SK-N-SH (cell line): ENCODE data around the gene FTL. TPM values are rescaled to one million over a fixed set of nuclear protein-coding genes. Genes with fewer than 3 reads are reported as not detected.

Experiments used
- CTCF ChIA-PET: fragments of 300-600, 350-600 bp; formaldehyde crosslinking; extraction: SDS; loops from one replicate; lab custom pipeline; 2021; lab: Yijun Ruan, JAX
- POLR2A ChIA-PET: fragments of 350-600 bp; sonication (Branson Sonifier 250); formaldehyde crosslinking; extraction: SDS; loops from one replicate; lab custom pipeline; 2020; ENCODE audit warnings: antibody characterized with exemption, inconsistent platforms; lab: Yijun Ruan, JAX
- DNase-seq: peaks from one replicate; pipeline ENCODE4 v3.0.0; 2012
- H2AFZ ChIP-seq: fragments of 200-600 bp; sonication (generic); 2 replicates; pipeline ENCODE4 v1.8.1; 2016; ENCODE audit warnings: antibody characterized with exemption, mild to moderate bottlenecking, low read depth
- H3F3A ChIP-seq: fragments of 200-600 bp; sonication (generic); replicated peaks from 2 replicates; pipeline ENCODE3; 2016; ENCODE audit warnings: antibody characterized with exemption, mild to moderate bottlenecking; ENCODE audit not compliant: insufficient read depth
- H3K27ac ChIP-seq, 2 experiments: fragments of 200-500 bp in 1 of 2; fragments of 200-600 bp in 1 of 2; sonication (Bioruptor generic) in 1 of 2; sonication (generic), shearing (Covaris generic) in 1 of 2; 2 replicates each; pipeline versions ENCODE4 v1.5.1 to v1.6.1; 2014 to 2016; ENCODE audit warnings: low read depth in 2 of 2, inconsistent platforms in 1 of 2, low read length in 1 of 2, mild to moderate bottlenecking in 1 of 2, mixed read lengths in 1 of 2
- H3K27me3 ChIP-seq: fragments of 200-600 bp; sonication (generic), shearing (Covaris generic); 2 replicates; pipeline ENCODE4 v1.6.1; 2016; ENCODE audit warnings: mixed run types; ENCODE audit not compliant: insufficient read depth
- H3K36me3 ChIP-seq, 2 experiments: fragments of 200-500 bp in 1 of 2; fragments of 200-600 bp in 1 of 2; sonication (Bioruptor generic) in 1 of 2; sonication (generic) in 1 of 2; replicated peaks in 1 of 2; 2 replicates each; pipeline versions ENCODE3 to v1.5.1; 2014 to 2016; ENCODE audit warnings: low read length in 1 of 2, mild to moderate bottlenecking in 1 of 2; ENCODE audit not compliant: insufficient read depth in 2 of 2, control insufficient read depth in 1 of 2
- H3K4me1 ChIP-seq, 2 experiments: fragments of 200-500 bp in 1 of 2; fragments of 200-600 bp in 1 of 2; sonication (Bioruptor generic) in 1 of 2; sonication (generic), shearing (Covaris generic) in 1 of 2; 2 replicates each; pipeline versions ENCODE4 v1.5.1 to v1.6.1; 2014 to 2016; ENCODE audit warnings: low read depth in 1 of 2, low read length in 1 of 2, mixed run types in 1 of 2; ENCODE audit not compliant: insufficient read depth in 2 of 2, control insufficient read depth in 1 of 2
- H3K4me2 ChIP-seq: fragments of 200-600 bp; sonication (generic), shearing (Covaris generic); 2 replicates; pipeline ENCODE4 v1.6.1; 2017; ENCODE audit warnings: mixed run types
- H3K4me3 ChIP-seq, 2 experiments: fragments of 200-500 bp in 1 of 2; fragments of 200-600 bp in 1 of 2; sonication (Bioruptor generic) in 1 of 2; sonication (generic), shearing (Covaris generic) in 1 of 2; 2 replicates each; pipeline versions ENCODE4 v1.5.1 to v1.8.1; 2014 to 2016; ENCODE audit warnings: low read depth in 2 of 2, inconsistent platforms in 1 of 2, low read length in 1 of 2, mild to moderate bottlenecking in 1 of 2, mixed read lengths in 1 of 2, moderate library complexity in 1 of 2
- H3K79me2 ChIP-seq: fragments of 200-600 bp; sonication (generic); 2 replicates; pipeline ENCODE4 v1.8.1; 2017; ENCODE audit warnings: mild to moderate bottlenecking; ENCODE audit not compliant: insufficient read depth
- H3K9ac ChIP-seq: fragments of 200-600 bp; sonication (generic); 2 replicates; pipeline ENCODE4 v1.6.1; 2017; ENCODE audit warnings: mixed run types
- H3K9me2 ChIP-seq: fragments of 200-600 bp; sonication (generic); 2 replicates; pipeline ENCODE4 v1.6.1; 2017; ENCODE audit warnings: mixed run types
- H3K9me3 ChIP-seq: fragments of 200-600 bp; sonication (generic); 2 replicates; pipeline ENCODE4 v1.6.1; 2017; ENCODE audit warnings: mixed run types, mild to moderate bottlenecking, moderate library complexity
- H4K20me1 ChIP-seq: fragments of 200-600 bp; sonication (generic); 2 replicates; pipeline ENCODE4 v1.6.1; 2017; ENCODE audit warnings: mild to moderate bottlenecking, mixed run types; ENCODE audit not compliant: insufficient read depth
- CHD2 ChIP-seq: fragments of 150-350 bp; IDR thresholded peaks from 2 replicates; pipeline ENCODE4 v1.6.1; 2018; ENCODE audit warnings: low read length; ENCODE audit not compliant: partially characterized antibody
- CTCF ChIP-seq: fragments of 200-600 bp; sonication (generic); IDR thresholded peaks from 2 replicates; pipeline ENCODE4 v1.6.1; 2017; ENCODE audit warnings: antibody characterized with exemption, mild to moderate bottlenecking, moderate library complexity
- ELF1 ChIP-seq: IDR thresholded peaks from 2 replicates; pipeline ENCODE4 v1.4.0; 2012
- EP300 ChIP-seq, 2 experiments: IDR thresholded peaks; 2 replicates each; pipeline versions ENCODE4 v1.4.0 to v1.6.1; 2012; ENCODE audit warnings: borderline replicate concordance in 1 of 2, low read depth in 1 of 2, low read length in 1 of 2
- FOSL2 ChIP-seq: IDR thresholded peaks from 2 replicates; pipeline ENCODE4 v1.4.0; 2012; ENCODE audit warnings: low read depth, mild to moderate bottlenecking, moderate library complexity, borderline replicate concordance
- FOXJ3 ChIP-seq: sonication (generic); formaldehyde crosslinking; IDR thresholded peaks from 2 replicates; pipeline ENCODE4 v1.5.1; 2020; ENCODE audit warnings: mild to moderate bottlenecking, missing genetic modification reagents
- IRF3 ChIP-seq: fragments of 150-350 bp; IDR thresholded peaks from 2 replicates; pipeline ENCODE4 v1.6.1; 2016; ENCODE audit warnings: mild to moderate bottlenecking, low read depth, low read length
- MAX ChIP-seq: IDR thresholded peaks from 2 replicates; pipeline ENCODE4 v1.4.0; 2012; ENCODE audit warnings: low read depth
- RCOR1 ChIP-seq: fragments of 150-350 bp; IDR thresholded peaks from 2 replicates; pipeline ENCODE4 v1.6.1; 2017; ENCODE audit warnings: antibody characterized with exemption, low read length
- REST ChIP-seq: IDR thresholded peaks from 2 replicates; pipeline ENCODE4 v1.6.1; 2012; ENCODE audit warnings: mild to moderate bottlenecking, low read depth, low read length, moderate library complexity
- USF2 ChIP-seq: fragments of 150-350 bp; IDR thresholded peaks from 2 replicates; pipeline ENCODE4 v1.6.1; 2017; ENCODE audit warnings: antibody characterized with exemption, low read length, low read depth, borderline replicate concordance
- ZBTB33 ChIP-seq: IDR thresholded peaks from 2 replicates; pipeline ENCODE4 v1.4.0; 2012; ENCODE audit warnings: low read depth, borderline replicate concordance
- WGBS: methylation state at CpG from one replicate; pipeline ENCODE4 v1.1.6; 2017; ENCODE audit warnings: low lambda C conversion rate; 5-methylcytosine and 5-hydroxymethylcytosine counted together
- polyA plus RNA-seq, 3 experiments: library from polyadenylated mRNA; depleted of rRNA; stranded (reverse); fragments of >200 nt; gene quantifications; 2 replicates each; pipeline ENCODE4 v1.2.3, GENCODE V29; 2012

The FTL gene
- polyA plus RNA-seq, 1 of the 3 experiments (the other 2 are of a cell fraction) = 875 TPM

GRCh38 chr19:48950830-48951519, 14.1 kb upstream of the FTL start:
- no peak for DNase-seq
- TF ChIP-seq MAX = no peak
- CTCF ChIA-PET = interaction anchor here (2.9 kb wide), 1 partner anchor 20 kb away, joined by 7 read pairs; no protein-coding TSS in a partner anchor
- Histone ChIP-seq H3K4me3 (no peak overlapping the region), H3K4me2 (no peak overlapping the region), H3K27ac (no peak overlapping the region), H3K9ac (no peak overlapping the region), H2AFZ (no peak overlapping the region), H3K79me2 (peaks cover 13% of the 10 kb centered on the region), H3K27me3 (no peaks in the 10 kb centered on the region), H3F3A (no peaks in the 10 kb centered on the region), H3K36me3 (peaks cover 0 to 3% of the 10 kb centered on the region in 2 experiments), H3K4me1 (peaks cover 4 to 8% of the 10 kb centered on the region in 2 experiments; a peak in 2 of 4 replicates), H3K9me3 (no peaks in the 10 kb centered on the region), H3K9me2 (no peaks in the 10 kb centered on the region), H4K20me1 (no peaks in the 10 kb centered on the region)
- POLR2A ChIA-PET = no interaction called here
- 65% methylated on average over 9 of the region's 9 CpGs for WGBS

GRCh38 chr19:48953141-48953540, 12.0 kb upstream of the FTL start:
- H2AFZ ChIP-seq = no peak overlapping the region
- peaks cover 4% of the 10 kb centered on the region for H3F3A ChIP-seq
- peaks cover 33% of the 10 kb centered on the region for H3K79me2 ChIP-seq
- H3K36me3 ChIP-seq = peaks cover 8 to 22% of the 10 kb centered on the region in 2 experiments
- no peak overlapping the region for H3K9ac ChIP-seq
- peaks cover 8 to 10% of the 10 kb centered on the region in 2 experiments; a peak in 2 of 4 replicates for H3K4me1 ChIP-seq
- H3K9me3 ChIP-seq = no peaks in the 10 kb centered on the region
- no peak overlapping the region for H3K27ac ChIP-seq
- ChIA-PET POLR2A (interaction anchor here (0.6 kb wide), 1 partner anchor 80 kb away, joined by 4 read pairs; no protein-coding TSS in a partner anchor), CTCF (interaction anchor here (0.8 to 2.6 kb wide), 2 partner anchors 17 to 20 kb away, joined by 3 to 7 read pairs; partner anchors contain the start of gene DHDH)
- H3K4me2 ChIP-seq = no peak overlapping the region
- H4K20me1 ChIP-seq = no peaks in the 10 kb centered on the region
- H3K27me3 ChIP-seq = no peaks in the 10 kb centered on the region
- H3K4me3 ChIP-seq = no peak overlapping the region
- no peaks in the 10 kb centered on the region for H3K9me2 ChIP-seq
- no peak for DNase-seq
- WGBS = 83% methylated on average over 4 of the region's 4 CpGs
- TF ChIP-seq ZBTB33 (no peak), CTCF (no peak), MAX (no peak), ELF1 (no peak), IRF3 (no peak), FOSL2 (no peak), USF2 (no peak), EP300 (IDR thresholded peaks at IDR 0.05; ENCODE audit: borderline replicate concordance in 1 of 2, low read depth in 1 of 2, low read length in 1 of 2) (no peak), RCOR1 (no peak), FOXJ3 (CRISPR knock-in tag) (no peak), CHD2 (no peak), REST (no peak)
